T47D (cell line): ENCODE measurements around the gene PLEKHA4.

ENCODE experiments used
- DNase-seq, 2 experiments: peaks; one replicate each; pipeline versions ENCODE4 v3.0.0 to v3.0.0-alpha.2; 2011 to 2012; ENCODE audit warnings: low read depth in 1 of 2, low spot score in 1 of 2
- JUND ChIP-seq: IDR thresholded peaks from 2 replicates; pipeline ENCODE4 v1.6.1; 2012; ENCODE audit warnings: low read depth
- in situ Hi-C: cut with HindIII; loops from 2 replicates; pipeline ENCODE4 v1.10.0; 2016; ENCODE audit warnings: low sequenced_read_pairs, low pct_unique_long_range_greater_than_20kb

PLEKHA4 gene

DNA sequence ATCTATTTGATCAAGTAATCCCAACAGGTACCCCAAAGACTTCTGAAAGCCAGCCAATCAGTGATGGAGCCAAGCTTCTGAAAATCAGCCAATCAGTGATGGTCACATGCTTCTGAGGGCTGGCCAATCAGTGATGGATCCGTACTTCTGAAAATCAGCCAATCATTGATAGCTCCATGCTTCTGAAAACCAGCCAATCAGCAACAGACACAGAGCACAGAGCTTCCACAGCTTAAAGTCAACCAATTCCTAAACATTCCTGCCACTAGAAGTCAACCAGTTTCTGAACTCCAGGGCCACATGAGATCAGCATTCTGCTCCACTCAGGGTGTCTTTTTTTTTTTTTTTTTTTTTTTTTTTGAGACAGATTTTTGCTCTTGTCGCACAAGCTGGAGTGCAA is 23.9 kb downstream of the PLEKHA4 start:
- in situ Hi-C loops = no loop called here
- no peak for TF ChIP-seq JUND
- DNase-seq = peak in 1 of 2 experiments; percentile 71

DNA sequence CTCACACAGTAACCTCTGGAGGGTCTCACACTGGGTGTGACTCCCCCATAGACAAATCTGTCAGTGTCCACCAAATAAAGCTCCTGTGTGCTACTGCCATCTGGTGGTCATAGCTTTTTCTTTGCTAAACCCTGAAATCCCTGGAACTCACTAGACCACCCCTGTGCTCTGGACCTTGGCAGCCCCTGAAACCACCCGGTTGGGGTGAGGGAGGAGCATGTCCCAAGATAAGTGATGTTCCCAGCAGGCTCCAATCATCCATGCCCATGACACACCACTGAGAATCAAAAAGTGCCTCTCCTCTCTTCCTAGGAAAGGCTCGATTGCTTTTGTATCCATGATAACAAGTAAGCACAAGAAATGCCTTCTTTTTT is 25.6 kb downstream of the PLEKHA4 start:
- peak in 1 of 2 experiments; percentile 47 for DNase-seq
- in situ Hi-C loops = no loop called here
- no peak for TF ChIP-seq JUND

DNA sequence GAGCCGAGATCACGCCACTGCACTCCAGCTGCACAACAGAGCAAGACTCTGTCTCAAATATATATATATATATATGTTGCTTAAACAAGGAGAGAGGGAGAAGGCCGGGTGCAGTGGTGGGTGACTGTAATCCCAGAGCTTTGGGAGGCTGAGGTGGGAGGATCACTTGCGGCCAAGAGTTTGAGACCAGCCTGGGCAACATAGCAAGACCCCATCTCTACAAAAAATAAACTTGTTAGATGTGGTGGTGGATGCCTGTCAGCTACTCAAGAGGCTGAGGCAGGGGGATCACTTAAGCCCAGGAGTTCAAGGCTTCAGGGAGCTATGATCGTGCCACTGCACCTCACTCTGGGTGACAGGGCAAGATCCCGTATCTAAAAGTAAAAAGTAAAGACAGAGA is 26.8 kb downstream of the PLEKHA4 start:
- no peak for TF ChIP-seq JUND
- in situ Hi-C loops = no loop called here

DNA sequence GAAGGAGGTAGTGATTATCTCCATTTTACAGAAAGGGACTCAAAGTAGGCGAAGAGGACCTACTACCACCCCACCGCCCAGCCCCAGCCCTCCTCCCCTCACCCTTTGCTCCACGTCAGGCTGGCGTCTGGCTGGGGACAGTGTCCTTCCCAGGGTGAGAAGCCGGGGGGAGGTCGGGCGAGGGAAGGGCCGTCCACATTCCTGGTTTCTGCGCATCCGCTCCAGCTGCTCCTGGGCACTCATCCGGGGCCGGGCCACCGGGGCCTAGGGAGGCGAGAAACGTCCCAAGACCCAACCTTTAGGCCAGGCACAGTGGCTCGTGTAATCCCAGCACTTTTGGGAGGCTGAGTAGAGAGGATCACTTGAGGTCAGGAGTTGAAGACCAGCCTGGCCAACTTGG is 27.4 kb downstream of the PLEKHA4 start:
- no peak for DNase-seq
- no peak for TF ChIP-seq JUND
- in situ Hi-C loops = no loop called here

More for the DNA sequence above, 26.8 kb downstream of the PLEKHA4 start:
- DNase-seq = no peak

DNA sequence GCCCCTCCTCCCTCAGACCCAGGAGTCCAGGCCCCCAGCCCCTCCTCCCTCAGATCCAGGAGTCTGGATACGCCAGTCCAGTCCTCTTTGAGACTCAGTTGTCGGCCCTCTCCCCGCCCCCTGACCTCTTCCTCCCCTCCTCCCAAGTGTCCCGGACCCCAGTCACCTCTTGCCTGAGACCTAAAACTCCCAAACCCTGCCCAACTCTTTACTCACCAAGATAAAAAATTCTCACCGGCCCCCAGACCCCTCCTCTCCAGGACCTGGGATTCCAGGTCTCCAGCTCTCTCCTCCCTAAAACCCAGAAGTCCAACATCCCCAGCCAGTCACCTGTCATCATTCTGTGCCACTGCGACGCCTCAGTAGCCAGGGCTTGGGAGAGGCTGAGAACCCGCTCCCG is 30.7 kb downstream of the PLEKHA4 start:
- in situ Hi-C loops = no loop called here
- DNase-seq = no peak

DNA sequence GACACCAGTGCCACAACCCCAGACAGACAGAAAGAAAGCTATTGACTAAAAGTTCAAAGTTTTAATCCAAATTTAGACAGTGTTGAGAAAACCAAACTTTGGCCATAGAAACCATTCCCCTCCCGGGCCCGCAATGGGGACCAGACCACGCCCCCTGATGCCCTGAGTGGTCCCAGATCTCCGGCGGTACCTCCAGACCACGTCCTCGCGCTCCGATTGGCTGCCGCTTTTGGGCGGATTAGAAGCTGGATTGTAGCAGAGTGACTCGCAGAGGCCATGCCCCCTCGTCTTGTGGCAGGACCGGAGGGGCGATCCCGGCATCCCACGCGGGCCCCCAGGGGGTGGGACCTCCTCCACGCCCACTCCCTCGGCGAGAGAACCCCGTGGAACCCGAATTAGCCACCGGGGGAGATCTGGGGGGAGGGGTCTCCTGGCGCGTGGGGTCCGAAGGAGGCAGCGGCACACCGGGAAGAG is 31.3 kb downstream of the PLEKHA4 start:
- no peak for DNase-seq
- TF ChIP-seq JUND = no peak
- in situ Hi-C loops = no loop called here

More for the DNA sequence above, 30.7 kb downstream of the PLEKHA4 start:
- TF ChIP-seq JUND = no peak

DNA sequence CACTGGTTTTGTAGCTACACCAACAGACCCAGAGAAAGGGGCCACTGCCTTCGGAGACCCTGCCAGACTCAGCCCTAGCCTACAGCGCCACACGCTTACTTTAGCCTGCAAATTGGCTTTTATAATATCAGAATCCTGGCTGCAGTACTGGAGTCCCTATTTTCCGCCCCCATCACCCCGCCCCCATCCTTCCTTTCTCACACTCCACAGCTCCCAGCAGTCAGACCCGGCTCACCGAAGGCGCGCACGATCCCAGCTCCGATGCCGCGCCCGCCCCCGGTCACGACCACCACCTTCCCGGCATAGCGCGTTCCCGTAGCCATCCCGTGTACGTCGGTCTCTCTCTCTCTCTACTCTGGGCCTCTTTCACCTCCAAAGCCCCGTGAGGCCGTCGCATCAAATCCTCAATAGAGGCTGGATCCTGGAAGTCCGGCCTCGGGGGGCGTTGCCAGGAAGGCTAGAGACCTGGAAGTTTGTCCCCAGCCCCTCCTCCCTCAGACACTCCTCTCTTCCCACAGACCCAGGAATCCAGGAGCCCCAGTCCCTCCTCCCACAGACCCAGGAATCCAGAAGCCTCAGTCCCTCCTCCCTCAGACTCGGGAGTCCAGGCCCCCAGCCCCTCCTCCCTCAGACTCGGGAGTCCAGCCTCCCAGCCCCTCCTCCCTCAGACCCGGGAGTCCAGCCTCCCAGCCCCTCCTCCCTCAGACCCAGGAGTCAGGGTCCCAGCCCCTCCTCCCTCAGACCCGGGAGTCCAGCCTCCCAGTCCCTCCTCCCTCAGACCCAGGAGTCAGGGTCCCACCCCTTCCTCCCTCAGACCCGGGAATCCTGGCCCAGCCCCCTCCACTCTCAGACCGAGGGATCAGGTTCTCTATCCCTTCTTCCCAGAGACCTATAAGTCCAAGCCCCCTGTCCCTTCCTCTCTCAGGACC is 32.1 kb downstream of the PLEKHA4 start, which contains the start of gene HSD17B14:
Gene HSD17B14 (minus strand): TSS at position 403 of the 929 bp plus-strand sequence. CDS start 80 bp downstream, at position 323.
- no peak for DNase-seq
- no peak for TF ChIP-seq JUND
- in situ Hi-C loops = no loop called here

DNA sequence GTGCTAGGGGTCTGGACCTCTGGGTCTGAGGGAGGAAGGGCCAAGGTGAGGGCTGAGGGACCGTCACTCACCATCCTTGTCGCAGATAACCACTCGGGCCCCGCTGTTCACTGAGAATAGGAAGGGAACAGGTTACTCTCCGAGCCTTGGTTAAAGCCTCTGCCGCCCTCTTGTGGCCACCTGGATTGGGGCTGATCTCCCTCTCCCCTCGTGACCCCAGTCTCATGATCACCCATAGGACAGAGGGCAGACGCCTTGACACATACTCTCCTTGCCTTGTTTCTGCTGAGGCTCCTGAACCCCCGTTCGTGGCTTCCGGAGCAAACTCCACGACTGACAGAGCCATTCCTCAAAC is 32.7 kb downstream of the PLEKHA4 start:
- peak; percentile 60 to 86 for DNase-seq
- no peak for TF ChIP-seq JUND
- in situ Hi-C loops = no loop called here

DNA sequence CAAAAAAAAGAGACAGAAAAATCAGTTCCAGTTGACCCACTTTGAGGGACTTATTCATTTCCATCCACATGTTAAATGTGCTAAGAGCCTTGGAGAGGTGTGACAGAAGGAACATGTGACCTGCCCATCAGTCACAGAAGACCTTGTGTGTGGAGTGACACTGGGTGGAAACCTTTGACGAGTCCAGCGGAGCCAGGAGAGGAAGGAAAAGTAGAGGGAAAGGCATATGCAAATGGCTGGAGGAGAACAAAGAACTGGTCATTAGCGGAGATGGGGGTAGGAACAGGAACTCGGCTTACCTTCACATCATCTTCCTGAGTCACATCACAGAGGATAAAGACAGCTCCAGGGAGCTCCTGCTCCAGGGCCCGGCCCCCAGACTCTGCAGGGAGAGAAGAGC is 34.4 kb downstream of the PLEKHA4 start:
- no peak for TF ChIP-seq JUND
- no peak for DNase-seq
- in situ Hi-C loops = no loop called here

DNA sequence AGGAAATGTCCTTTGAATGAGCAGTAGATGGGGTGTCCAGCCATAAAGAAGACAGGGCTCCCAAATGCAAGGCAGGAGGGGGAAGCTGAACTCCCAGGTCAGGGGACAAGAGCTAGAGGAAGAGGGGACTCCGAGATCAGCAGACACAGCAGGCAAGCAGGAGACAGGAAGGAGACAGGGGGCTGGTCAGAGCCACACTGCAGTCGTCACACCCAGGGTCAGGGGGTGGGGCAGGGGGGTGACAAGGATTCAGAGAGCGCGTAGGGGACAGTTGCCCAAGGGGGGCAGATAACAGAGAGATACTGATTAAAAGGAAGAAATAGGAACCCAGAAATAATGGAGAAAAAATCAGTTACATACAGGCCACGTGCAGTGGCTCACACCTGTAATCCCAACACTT is 35.4 kb downstream of the PLEKHA4 start:
- DNase-seq = no peak
- in situ Hi-C loops = no loop called here
- TF ChIP-seq JUND = no peak

DNA sequence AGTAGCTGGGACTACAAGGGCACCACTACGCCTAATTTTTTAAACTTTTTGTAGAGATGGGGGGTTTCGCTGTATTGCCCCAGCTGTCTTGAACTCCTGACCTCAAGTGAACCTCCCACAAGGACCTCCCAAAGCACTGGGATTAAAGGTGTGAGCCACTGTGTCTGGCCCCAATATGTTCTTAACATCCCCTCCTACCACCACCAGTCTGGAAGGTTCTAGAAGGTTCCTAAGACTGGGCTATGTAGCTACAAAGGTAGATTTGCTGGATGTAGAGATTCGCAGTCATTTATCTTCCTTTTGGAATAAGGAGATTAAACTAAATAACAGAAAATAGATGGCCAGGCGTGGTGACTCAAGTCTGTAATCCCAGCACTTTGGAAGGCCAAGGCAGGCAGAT is 37.5 kb downstream of the PLEKHA4 start:
- TF ChIP-seq JUND = no peak
- in situ Hi-C loops = no loop called here
- DNase-seq = no peak

DNA sequence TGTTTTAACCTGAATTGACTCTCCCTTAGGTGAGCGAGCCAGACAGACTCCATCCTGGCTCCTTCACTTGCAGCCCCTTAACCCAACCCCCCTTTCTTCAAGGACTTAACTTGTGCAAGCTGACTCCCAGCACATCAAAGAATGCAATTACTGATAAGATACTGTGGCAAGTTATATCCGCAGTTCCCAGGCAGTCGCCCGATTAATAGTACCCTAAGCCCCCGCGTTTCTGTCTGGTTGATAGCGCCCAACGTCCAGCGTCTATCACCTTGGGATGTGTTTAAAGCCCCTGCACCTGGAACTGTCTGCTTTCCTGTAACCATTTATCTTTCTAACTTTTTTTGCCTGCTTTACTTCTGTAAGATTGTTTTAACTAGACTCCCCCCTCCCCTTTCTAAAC is 38.3 kb downstream of the PLEKHA4 start:
- in situ Hi-C loops = no loop called here
- DNase-seq = no peak
- TF ChIP-seq JUND = no peak

DNA sequence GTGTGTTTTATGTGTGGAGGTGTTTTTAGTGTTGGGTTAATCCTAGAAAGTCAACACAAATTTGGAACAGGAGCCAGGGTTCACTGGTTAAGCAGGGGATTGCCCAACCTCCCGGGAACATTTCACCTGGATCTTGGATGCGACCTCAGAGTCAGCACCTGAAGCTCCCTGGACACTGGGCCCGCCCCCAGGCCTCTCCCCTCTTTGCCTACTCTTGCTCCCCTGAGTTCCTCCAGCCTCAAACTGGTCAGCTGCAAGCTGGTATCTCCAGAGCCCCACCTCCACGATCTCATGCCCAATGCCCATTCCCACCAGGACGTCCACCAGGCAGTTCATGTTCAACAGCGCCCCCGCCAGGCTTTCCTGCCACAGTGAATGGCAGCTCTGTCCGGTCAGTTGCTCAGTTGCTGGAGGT is 41.8 kb downstream of the PLEKHA4 start:
- in situ Hi-C loops = no loop called here
- no peak for TF ChIP-seq JUND
- peak in 1 of 2 experiments; percentile 52 for DNase-seq
